Activated naive CD8-positive, alpha-beta T cell treated with anti-CD3 and anti-CD28 coated beads, Interleukin-2, amount 50 U/mL, for 16 hours (primary cell): ENCODE measurements around the gene PRSS50.
"Not testable (repeated sequence)": the region's sequence is repeated elsewhere in the genome, so short reads cannot be mapped to it uniquely, and the experiment has no call there.

Experiments used
- DNase-seq: peaks from one replicate; pipeline ENCODE4 v3.0.0-alpha.2; 2020; ENCODE audit warnings: low read depth, low spot score

Gene PRSS50, protein sequence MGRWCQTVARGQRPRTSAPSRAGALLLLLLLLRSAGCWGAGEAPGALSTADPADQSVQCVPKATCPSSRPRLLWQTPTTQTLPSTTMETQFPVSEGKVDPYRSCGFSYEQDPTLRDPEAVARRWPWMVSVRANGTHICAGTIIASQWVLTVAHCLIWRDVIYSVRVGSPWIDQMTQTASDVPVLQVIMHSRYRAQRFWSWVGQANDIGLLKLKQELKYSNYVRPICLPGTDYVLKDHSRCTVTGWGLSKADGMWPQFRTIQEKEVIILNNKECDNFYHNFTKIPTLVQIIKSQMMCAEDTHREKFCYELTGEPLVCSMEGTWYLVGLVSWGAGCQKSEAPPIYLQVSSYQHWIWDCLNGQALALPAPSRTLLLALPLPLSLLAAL

GRCh38 chr3:46717447-46718231 is at the start of gene PRSS50:
PRSS50 (minus strand) TSS chr3:46717869; CDS start chr3:46717824, 45 bp downstream.
- DNase-seq: no peak

GRCh38 chr3:46764206-46764605 is 46.5 kb upstream of the PRSS50 start:
- DNase-seq: no peak

DNA sequence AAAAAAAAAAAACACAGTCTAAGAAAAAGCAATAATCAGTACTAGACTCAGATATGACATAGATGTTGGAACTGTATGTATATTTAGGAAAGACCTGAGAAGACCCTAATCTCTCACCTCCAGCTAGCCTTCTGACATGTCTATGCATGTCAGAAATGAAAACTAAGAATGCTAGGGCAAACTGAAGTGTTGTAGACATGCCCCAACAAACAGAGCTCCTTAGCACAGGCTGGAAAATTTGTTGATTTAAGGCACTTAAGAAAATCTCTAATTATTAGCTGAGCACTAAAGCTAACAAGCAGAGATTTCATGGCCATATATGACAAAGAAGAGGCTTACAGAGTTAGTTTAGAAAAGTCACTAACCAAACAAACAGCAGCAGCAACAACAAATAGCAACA is 45.5 kb upstream of the PRSS50 start:
- no peak for DNase-seq

- DNase-seq: no peak
These were observed 41.8 kb upstream of the PRSS50 start for GRCh38 chr3:46759239-46760167.

DNA sequence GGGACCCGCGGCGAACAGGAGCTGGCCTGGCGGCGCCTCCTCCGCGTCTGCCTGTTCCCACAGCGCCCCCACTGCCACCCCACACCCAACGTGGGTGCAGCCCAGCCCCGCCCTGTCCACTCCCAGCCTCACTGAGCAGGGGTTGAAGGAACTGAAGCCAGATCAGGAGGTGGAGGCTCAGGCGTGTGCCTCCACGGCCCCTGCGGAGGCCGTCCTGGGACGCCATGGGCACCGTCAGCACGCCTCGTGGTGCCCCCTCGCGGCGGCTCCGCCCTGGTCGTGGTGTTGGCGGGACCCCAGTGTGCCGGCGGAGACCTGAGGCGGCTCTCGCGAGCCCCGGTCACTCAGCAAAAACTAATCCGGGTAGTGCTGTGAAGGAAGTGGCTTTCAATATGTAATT is 39.0 kb upstream of the PRSS50 start:
- DNase-seq: no peak

- DNase-seq: no peak
These were observed 38.0 kb upstream of the PRSS50 start for GRCh38 chr3:46755646-46756045.

DNA sequence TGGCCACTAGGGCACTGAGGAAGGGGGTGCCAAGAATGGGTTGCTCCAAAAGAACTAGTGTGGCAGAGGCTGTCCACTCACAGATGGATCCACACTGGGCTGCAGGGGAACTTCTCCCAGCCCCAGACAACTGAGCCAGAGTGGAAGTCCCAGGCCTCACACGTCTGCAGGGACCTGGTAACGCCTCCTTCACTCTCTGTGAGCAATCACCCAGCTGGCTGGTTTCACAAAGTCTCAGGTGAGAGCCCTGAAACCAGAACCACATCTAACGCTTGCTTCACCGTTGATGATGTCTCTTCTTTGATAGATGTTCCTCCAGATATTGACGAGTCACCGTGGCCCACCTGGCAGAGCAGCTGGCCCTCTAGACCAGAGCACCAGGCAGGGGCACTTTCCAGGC is 35.5 kb upstream of the PRSS50 start:
- not testable (repeated sequence) for DNase-seq

DNA sequence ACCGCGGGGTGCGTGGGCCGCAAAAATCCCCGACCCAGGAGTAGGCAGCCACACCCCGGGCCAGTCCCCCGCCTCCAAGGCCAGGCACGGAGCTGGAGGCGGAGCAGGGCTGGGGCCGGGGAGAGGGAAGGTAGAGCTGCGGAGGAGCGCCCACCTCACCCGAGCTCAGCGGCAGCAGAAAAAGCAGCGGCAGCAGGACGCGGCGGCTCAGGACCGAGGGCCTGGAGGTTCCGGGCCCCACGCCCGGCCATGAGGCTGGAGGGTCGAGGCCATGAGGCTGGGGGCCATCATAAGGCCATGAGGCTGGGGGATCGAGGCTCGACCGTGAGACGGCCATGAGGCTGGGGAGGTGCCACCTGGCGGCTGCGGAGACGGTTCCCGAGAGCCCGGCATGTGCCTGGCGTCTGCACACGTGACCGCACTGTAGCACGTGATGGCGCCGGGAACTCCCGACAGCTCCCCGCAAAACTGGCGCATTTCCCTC is 32.9 kb upstream of the PRSS50 start:
- no peak for DNase-seq

DNA sequence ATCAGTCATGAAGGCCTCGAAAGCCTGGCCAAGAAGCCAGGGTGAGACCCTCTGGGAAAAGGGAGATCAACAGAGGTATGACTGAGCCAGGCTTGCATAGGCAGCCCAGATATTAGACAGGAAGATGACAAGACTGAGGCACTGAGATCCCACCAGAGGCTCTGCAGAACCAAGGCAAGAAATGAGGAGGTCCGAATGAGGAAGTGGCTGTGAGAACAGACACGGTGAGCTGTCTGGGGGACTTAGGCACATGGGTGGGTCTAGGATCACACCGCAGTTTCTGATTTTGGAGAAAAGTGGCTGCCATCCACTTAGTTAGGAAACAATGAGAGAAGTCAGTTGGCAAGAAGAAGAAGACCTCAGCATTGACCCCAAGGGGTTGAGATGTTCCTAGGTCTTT is 31.5 kb upstream of the PRSS50 start:
- DNase-seq: no peak

- DNase-seq: no peak
These were observed 30.5 kb upstream of the PRSS50 start for GRCh38 chr3:46748170-46748569.

- DNase-seq: no peak
These were observed 29.0 kb upstream of the PRSS50 start for GRCh38 chr3:46746711-46747110.

GRCh38 chr3:46742992-46743585 is 25.4 kb upstream of the PRSS50 start:
- no peak for DNase-seq

- DNase-seq: not testable (repeated sequence)
These were observed 21.9 kb upstream of the PRSS50 start for GRCh38 chr3:46739565-46739964.

DNA sequence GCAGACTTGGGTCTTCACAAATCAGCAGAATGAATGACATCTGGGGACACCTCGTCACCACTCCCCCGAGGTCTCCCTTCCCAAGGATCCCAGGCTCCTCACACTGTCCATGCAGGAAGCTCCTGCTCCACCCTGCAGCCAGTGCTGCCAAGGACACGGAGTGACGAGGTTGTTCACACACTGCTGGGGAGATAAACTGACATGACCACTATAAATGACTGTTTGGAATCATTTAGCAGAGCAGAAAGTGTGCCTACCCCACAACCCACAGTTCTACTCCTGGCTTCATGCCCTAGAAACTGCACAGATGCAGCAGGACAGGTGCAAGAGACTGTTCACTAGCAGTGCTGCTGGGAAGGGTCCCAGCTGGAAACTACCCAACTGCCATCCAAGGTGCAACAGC is 19.7 kb upstream of the PRSS50 start:
- DNase-seq: no peak

DNA sequence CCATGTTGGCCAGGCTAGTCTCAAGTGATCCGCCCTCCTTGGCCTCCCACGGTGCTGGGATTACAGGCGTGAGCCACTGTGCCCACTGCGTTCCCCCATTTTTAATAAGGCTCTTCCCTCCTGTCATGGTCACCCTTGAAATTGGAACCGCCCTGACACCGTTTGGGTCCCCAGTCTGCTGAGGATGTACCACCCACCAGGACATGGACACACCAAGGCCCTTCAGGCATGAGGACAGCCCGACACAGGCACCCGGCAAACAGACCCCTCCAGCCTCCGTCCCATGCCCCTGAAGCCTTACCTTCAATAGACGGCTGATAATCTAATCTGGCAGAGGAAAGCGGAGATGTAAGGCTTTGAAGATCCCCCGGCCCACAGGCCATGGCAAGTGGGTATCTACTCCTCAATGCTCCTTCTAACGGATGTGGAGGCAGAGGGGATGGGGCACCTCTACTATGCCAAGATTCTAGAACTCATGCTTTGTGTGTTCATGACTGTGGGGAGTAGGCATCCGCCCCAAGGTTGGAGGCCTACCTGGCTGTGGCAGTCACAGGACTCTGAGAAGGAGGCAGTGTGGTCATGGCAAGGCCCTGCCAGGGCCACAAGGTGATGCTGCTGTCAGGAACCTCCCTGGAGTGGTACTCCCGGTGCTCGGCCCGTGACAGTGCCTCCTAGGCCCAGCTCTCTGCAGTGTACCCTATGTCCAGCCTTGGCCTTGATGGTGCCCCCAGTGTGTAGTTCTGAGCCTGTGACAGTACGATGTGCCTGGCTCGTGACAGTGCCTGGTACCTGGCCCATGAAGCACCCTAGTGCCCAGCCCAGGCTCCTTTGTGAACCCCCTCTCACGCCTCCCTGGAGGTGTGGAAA is 18.6 kb upstream of the PRSS50 start:
- DNase-seq: no peak

DNA sequence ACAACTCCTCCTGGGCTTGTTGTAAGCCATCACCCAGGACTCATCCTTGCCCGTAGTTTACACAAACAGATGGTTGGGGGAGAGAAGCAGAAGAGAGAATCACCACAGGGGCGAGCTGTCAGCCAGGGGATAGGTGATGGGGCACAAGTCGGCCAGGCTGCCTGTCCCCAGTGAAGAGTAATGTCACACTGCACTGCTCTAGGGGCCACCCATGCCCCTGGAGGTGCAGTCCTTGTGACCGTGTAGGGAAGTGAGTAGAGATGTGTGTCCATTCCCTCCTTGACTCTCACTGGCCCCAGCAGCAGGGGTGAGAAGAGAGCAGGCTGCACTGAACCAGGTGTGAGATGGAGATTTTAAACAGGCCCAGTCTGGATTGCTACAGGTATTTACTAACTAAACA is 17.1 kb upstream of the PRSS50 start:
- no peak for DNase-seq

GRCh38 chr3:46733026-46733800 is 15.5 kb upstream of the PRSS50 start:
- DNase-seq: no peak

DNA sequence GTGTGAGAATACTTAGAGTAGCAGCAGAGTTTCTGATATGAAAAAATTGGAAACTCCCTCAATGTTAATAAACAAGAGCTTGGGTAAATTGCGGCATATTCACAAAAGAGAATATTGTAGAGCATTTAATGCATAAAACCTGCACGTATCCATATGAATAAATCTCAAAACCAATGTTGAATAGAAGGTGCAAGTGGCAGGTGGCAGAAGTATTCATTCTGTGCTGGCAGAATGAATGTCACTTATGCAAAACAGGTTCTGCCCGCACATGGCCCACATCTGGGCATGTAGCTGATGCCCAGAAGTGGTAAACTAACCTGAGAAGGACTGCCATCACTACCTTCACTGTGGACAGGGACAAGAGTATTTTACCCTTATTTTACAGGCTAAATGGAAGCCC is 14.1 kb upstream of the PRSS50 start:
- no peak for DNase-seq

- no peak for DNase-seq
These were observed 13.2 kb upstream of the PRSS50 start for GRCh38 chr3:46730819-46731218.

- DNase-seq: no peak
These were observed 11.4 kb upstream of the PRSS50 start for GRCh38 chr3:46729038-46729437.
